ENCODE data around the gene ATP6V0D1. TPM values are rescaled to one million over a fixed set of nuclear protein-coding genes. Genes with fewer than 3 reads are reported as not detected.

Gene ATP6V0D1
- polyA plus RNA-seq, 1 of the 3 experiments (the other 2 are of a cell fraction), result 135 TPM

GRCh38 chr16:67444259-67445125 is 36.5 kb downstream of the ATP6V0D1 start:
- H3K9me2 ChIP-seq, result no peaks in the 10 kb centered on the region
- H3K36me3 ChIP-seq (replicated peaks in 1 of 2; ENCODE audit: control insufficient read depth in 1 of 2, insufficient read depth in 2 of 2, low read length in 1 of 2), result peaks cover 0 to 31% of the 10 kb centered on the region in 2 experiments
- H3K27ac ChIP-seq (ENCODE audit: low read depth in 2 of 2, low read length in 1 of 2), result no peak overlapping the region; a peak in 1 of 4 replicates
- no peaks in the 10 kb centered on the region for H3K9me3 ChIP-seq
- ChIA-PET POLR2A (interaction anchor here (0.7 kb wide), 1 partner anchor 13 kb away, joined by 3 read pairs; the partner anchor contains the start of gene HSD11B2), CTCF (interaction anchor here (0.6 to 6.7 kb wide), 10 partner anchors 8 to 867 kb away, joined by 3 to 35 read pairs (median 3); no protein-coding TSS in a partner anchor)
- TF ChIP-seq TAF1 (IDR thresholded peaks at IDR 0.05; ENCODE audit: borderline replicate concordance, low read depth, low read length) (no peak), EZH2phosphoT487 (IDR thresholded peaks at IDR 0.05; ENCODE audit: borderline replicate concordance, low read depth) (no peak), FOXJ3 (CRISPR knock-in tag; IDR thresholded peaks at IDR 0.05) (no peak), GATA2 (CRISPR knock-in tag; IDR thresholded peaks at IDR 0.05) (no peak), RAD21 (IDR thresholded peaks at IDR 0.05; ENCODE audit: low read length) (no peak), TCF12 (IDR thresholded peaks at IDR 0.05) (no peak), ELF1 (IDR thresholded peaks at IDR 0.05) (no peak), FOSL2 (IDR thresholded peaks at IDR 0.05; ENCODE audit: borderline replicate concordance, low read depth) (no peak), NFIC (IDR thresholded peaks at IDR 0.05; ENCODE audit: borderline replicate concordance) (no peak), RCOR1 (IDR thresholded peaks at IDR 0.05; ENCODE audit: low read length) (no peak), JUND (IDR thresholded peaks at IDR 0.05) (no peak), SIN3A (IDR thresholded peaks at IDR 0.05; ENCODE audit: borderline replicate concordance, low read depth, low read length) (no peak), YY1 (IDR thresholded peaks at IDR 0.05; ENCODE audit: low read depth) (no peak), CHD2 (IDR thresholded peaks at IDR 0.05; ENCODE audit: low read length, partially characterized antibody) (no peak), RXRA (IDR thresholded peaks at IDR 0.05; ENCODE audit: borderline replicate concordance, low read depth) (no peak), EP300 (IDR thresholded peaks at IDR 0.05; ENCODE audit: borderline replicate concordance in 1 of 2, low read depth in 1 of 2, low read length in 1 of 2) (no peak), USF1 (IDR thresholded peaks at IDR 0.05; ENCODE audit: borderline replicate concordance, low read depth) (no peak)
- TF ChIP-seq, protein P1, sequence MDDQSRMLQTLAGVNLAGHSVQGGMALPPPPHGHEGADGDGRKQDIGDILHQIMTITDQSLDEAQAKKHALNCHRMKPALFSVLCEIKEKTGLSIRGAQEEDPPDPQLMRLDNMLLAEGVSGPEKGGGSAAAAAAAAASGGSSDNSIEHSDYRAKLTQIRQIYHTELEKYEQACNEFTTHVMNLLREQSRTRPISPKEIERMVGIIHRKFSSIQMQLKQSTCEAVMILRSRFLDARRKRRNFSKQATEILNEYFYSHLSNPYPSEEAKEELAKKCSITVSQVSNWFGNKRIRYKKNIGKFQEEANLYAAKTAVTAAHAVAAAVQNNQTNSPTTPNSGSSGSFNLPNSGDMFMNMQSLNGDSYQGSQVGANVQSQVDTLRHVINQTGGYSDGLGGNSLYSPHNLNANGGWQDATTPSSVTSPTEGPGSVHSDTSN (IDR thresholded peaks at IDR 0.05), result no peak
- TF ChIP-seq, protein P2, sequence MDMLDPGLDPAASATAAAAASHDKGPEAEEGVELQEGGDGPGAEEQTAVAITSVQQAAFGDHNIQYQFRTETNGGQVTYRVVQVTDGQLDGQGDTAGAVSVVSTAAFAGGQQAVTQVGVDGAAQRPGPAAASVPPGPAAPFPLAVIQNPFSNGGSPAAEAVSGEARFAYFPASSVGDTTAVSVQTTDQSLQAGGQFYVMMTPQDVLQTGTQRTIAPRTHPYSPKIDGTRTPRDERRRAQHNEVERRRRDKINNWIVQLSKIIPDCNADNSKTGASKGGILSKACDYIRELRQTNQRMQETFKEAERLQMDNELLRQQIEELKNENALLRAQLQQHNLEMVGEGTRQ (IDR thresholded peaks at IDR 0.05; ENCODE audit: borderline replicate concordance, low read depth, low read length), result no peak
- peaks cover 25% of the 10 kb centered on the region; the same call in 1 of the 2 replicates for H4K20me1 ChIP-seq (ENCODE audit: insufficient read depth)
- no peak for DNase-seq
- no peaks in the 10 kb centered on the region for H3F3A ChIP-seq (replicated peaks; ENCODE audit: insufficient read depth)
- H3K4me3 ChIP-seq (ENCODE audit: low read depth in 2 of 2, low read length in 1 of 2), result no peak overlapping the region
- 89% methylated on average over 15 of the region's 22 CpGs for WGBS (ENCODE audit: low lambda C conversion rate)
- no peak overlapping the region for H3K9ac ChIP-seq
- H3K79me2 ChIP-seq (ENCODE audit: insufficient read depth), result peaks cover 4% of the 10 kb centered on the region; the same call in 1 of the 2 replicates
- no peak overlapping the region for H3K4me2 ChIP-seq
- peaks cover 0 to 44% of the 10 kb centered on the region in 2 experiments; a peak in 1 of 4 replicates for H3K4me1 ChIP-seq (ENCODE audit: control insufficient read depth in 1 of 2, insufficient read depth in 2 of 2, low read depth in 1 of 2, low read length in 1 of 2)
- H3K27me3 ChIP-seq (ENCODE audit: insufficient read depth), result no peaks in the 10 kb centered on the region
- no peak overlapping the region for H2AFZ ChIP-seq (ENCODE audit: low read depth)

Measured in SK-N-SH (cell line).